CD8-positive, alpha-beta memory T cell (primary cell): ENCODE results near the gene SPTBN4. TPM values are rescaled to one million over a fixed set of nuclear protein-coding genes. Genes with fewer than 3 reads are reported as not detected.

Experiments used
- CTCF ChIA-PET: fragments of 350-600 bp; sonication (Branson Sonifier 250); formaldehyde crosslinking; loops from one replicate; lab custom pipeline; 2021; ENCODE audit warnings: antibody characterized with exemption; lab: Charles Lee
- POLR2A ChIA-PET: fragments of 350-600 bp; sonication (Branson Sonifier 250); formaldehyde crosslinking; loops from one replicate; lab custom pipeline; 2021; ENCODE audit warnings: antibody characterized with exemption; lab: Charles Lee
- DNase-seq, 5 donors: peaks; one replicate each; pipeline versions ENCODE4 v3.0.0 to v3.0.0-alpha.2; 2020 to 2022; ENCODE audit warnings: mixed read lengths in 1 of 5
- H3K27ac ChIP-seq: one replicate; pipeline ENCODE4 v1.7.0; 2013; ENCODE audit warnings: low read depth, mild to moderate bottlenecking, low read length, moderate library complexity
- H3K27me3 ChIP-seq: 2 replicates; pipeline ENCODE4 v1.7.0; 2013; ENCODE audit warnings: low read length, mild to moderate bottlenecking; ENCODE audit not compliant: insufficient read depth, poor library complexity, severe bottlenecking
- H3K36me3 ChIP-seq: 2 replicates; pipeline ENCODE4 v1.7.0; 2013; ENCODE audit warnings: mild to moderate bottlenecking, low read length, moderate library complexity; ENCODE audit not compliant: insufficient read depth
- H3K4me1 ChIP-seq: 2 replicates; pipeline ENCODE4 v1.7.0; 2013; ENCODE audit warnings: mild to moderate bottlenecking, low read length, moderate library complexity; ENCODE audit not compliant: insufficient read depth
- H3K4me3 ChIP-seq: 2 replicates; pipeline ENCODE4 v1.7.0; 2013; ENCODE audit warnings: mild to moderate bottlenecking, low read length
- H3K9me3 ChIP-seq: 2 replicates; pipeline ENCODE4 v1.7.0; 2013; ENCODE audit warnings: mild to moderate bottlenecking, low read length
- H3K27ac Mint-ChIP-seq, 8 donors: one replicate each; pipeline ENCODE4 v1.8.0; 2020 to 2021; ENCODE audit warnings: mixed read lengths in 8 of 8, mild to moderate bottlenecking in 6 of 8, inconsistent platforms in 3 of 8, moderate library complexity in 3 of 8
- H3K27me3 Mint-ChIP-seq, 2 donors: one replicate each; pipeline ENCODE4 v1.8.0; 2020 to 2021; ENCODE audit warnings: mixed read lengths in 2 of 2, mild to moderate bottlenecking in 1 of 2, moderate library complexity in 1 of 2
- H3K36me3 Mint-ChIP-seq, 3 donors: one replicate each; pipeline ENCODE4 v1.8.0; 2020 to 2021; ENCODE audit warnings: mixed read lengths in 3 of 3, inconsistent platforms in 1 of 3, mild to moderate bottlenecking in 1 of 3
- H3K4me1 Mint-ChIP-seq, 3 donors: one replicate each; pipeline ENCODE4 v1.8.0; 2020 to 2021; ENCODE audit warnings: mixed read lengths in 3 of 3, inconsistent platforms in 1 of 3, mild to moderate bottlenecking in 1 of 3
- H3K4me3 Mint-ChIP-seq, 7 donors: one replicate each; pipeline ENCODE4 v1.8.0; 2020 to 2021; ENCODE audit warnings: mixed read lengths in 7 of 7, mild to moderate bottlenecking in 6 of 7, moderate library complexity in 4 of 7, inconsistent platforms in 2 of 7
- H3K9me3 Mint-ChIP-seq, 5 donors: one replicate each; pipeline ENCODE4 v1.8.0; 2020 to 2022; ENCODE audit warnings: mixed read lengths in 5 of 5, mild to moderate bottlenecking in 3 of 5, moderate library complexity in 2 of 5, inconsistent platforms in 1 of 5
- polyA plus RNA-seq: library from polyadenylated mRNA; unstranded; fragments of 300-500 nt; fragmentation: Illumina TruSeq; gene quantifications from one replicate; pipeline ENCODE4 v1.2.3, GENCODE V29; 2021
- total RNA-seq, 2 experiments: library from RNA; stranded (reverse); gene quantifications; one replicate each; pipeline ENCODE4 v1.2.3, GENCODE V29; 2021

The SPTBN4 gene
- total and polyA plus RNA-seq, 3 experiments from 2014 or later: 0.49 to 1.2 TPM; not detected in 1

GRCh38 chr19:40576585-40577451, 110.0 kb downstream of the SPTBN4 start, which contains the start of gene SHKBP1:
Gene SHKBP1 (plus strand): TSS chr19:40576873. CDS start chr19:40576900, 27 bp downstream.
- Mint-ChIP-seq H3K4me3 (peak within 1 kb of the TSS; percentile 84 to 98 (median 87)), H3K27me3 (no peaks in the 10 kb centered on the region), H3K36me3 (peaks cover 0 to 38% (median 10%) of the 10 kb centered on the region in 3 donors), H3K4me1 (peaks cover 23 to 33% (median 24%) of the 10 kb centered on the region in 3 donors), H3K9me3 (no peaks in the 10 kb centered on the region), H3K27ac (peak within 1 kb of the TSS; percentile 79 to 98 (median 81))
- peaks cover 16% of the 10 kb centered on the region for H3K4me1 ChIP-seq
- DNase-seq: peak; percentile 91 to 96 (median 92)
- H3K27ac ChIP-seq: peak within 1 kb of the TSS; percentile 86
- POLR2A ChIA-PET: no interaction called here
- no peaks in the 10 kb centered on the region for H3K27me3 ChIP-seq
- H3K4me3 ChIP-seq: peak within 1 kb of the TSS; percentile 84
- peaks cover 9% of the 10 kb centered on the region for H3K36me3 ChIP-seq
- H3K9me3 ChIP-seq: no peaks in the 10 kb centered on the region
- CTCF ChIA-PET: interaction anchor here (1.8 kb wide), 1 partner anchor 22 kb away, joined by 5 read pairs; no protein-coding TSS in a partner anchor

GRCh38 chr19:40578442-40578908, 111.7 kb downstream of the SPTBN4 start:
- Histone ChIP-seq H3K27ac (no peak overlapping the region), H3K27me3 (no peaks in the 10 kb centered on the region), H3K4me3 (no peak overlapping the region), H3K36me3 (peaks cover 18% of the 10 kb centered on the region), H3K4me1 (peaks cover 16% of the 10 kb centered on the region), H3K9me3 (no peaks in the 10 kb centered on the region)
- Mint-ChIP-seq H3K4me3 (peak overlapping the region; percentile 84 to 98 (median 87)), H3K36me3 (peaks cover 0 to 50% (median 13%) of the 10 kb centered on the region in 3 donors), H3K27me3 (no peaks in the 10 kb centered on the region), H3K4me1 (peaks cover 23 to 33% (median 28%) of the 10 kb centered on the region in 3 donors), H3K27ac (peak overlapping the region in 6 of 8 donors; percentile 21 to 89 (median 56)), H3K9me3 (no peaks in the 10 kb centered on the region)
- CTCF ChIA-PET: interaction anchor here (0.9 to 1.2 kb wide), 2 partner anchors 24 to 114 kb away, joined by 3 to 4 read pairs; no protein-coding TSS in a partner anchor
- DNase-seq: no peak
- POLR2A ChIA-PET: no interaction called here

GRCh38 chr19:40580619-40581018, 113.8 kb downstream of the SPTBN4 start:
- CTCF ChIA-PET: no interaction called here

GRCh38 chr19:40581531-40581930, 114.7 kb downstream of the SPTBN4 start:
- no peak overlapping the region for H3K27ac ChIP-seq
- H3K27ac Mint-ChIP-seq: peak overlapping the region in 1 of 8 donors; percentile 47
- no peak overlapping the region for H3K4me3 ChIP-seq
- no peak for DNase-seq
- ChIA-PET CTCF (no interaction called here), POLR2A (no interaction called here)
- H3K36me3 ChIP-seq: peaks cover 26% of the 10 kb centered on the region
- H3K27me3 Mint-ChIP-seq: no peaks in the 10 kb centered on the region
- H3K4me1 ChIP-seq: peaks cover 16% of the 10 kb centered on the region
- H3K4me3 Mint-ChIP-seq: peak overlapping the region in 1 of 7 donors; percentile 51
- H3K36me3 Mint-ChIP-seq: peaks cover 3 to 77% (median 19%) of the 10 kb centered on the region in 3 donors
- no peaks in the 10 kb centered on the region for H3K9me3 ChIP-seq
- no peaks in the 10 kb centered on the region for H3K9me3 Mint-ChIP-seq
- H3K4me1 Mint-ChIP-seq: peaks cover 18 to 24% (median 24%) of the 10 kb centered on the region in 3 donors
- no peaks in the 10 kb centered on the region for H3K27me3 ChIP-seq

More at GRCh38 chr19:40580619-40581018, 113.8 kb downstream of the SPTBN4 start:
- no peak overlapping the region for H3K27ac ChIP-seq
- peaks cover under 1 to 69% (median 17%) of the 10 kb centered on the region in 3 donors for H3K36me3 Mint-ChIP-seq
- H3K9me3 ChIP-seq: no peaks in the 10 kb centered on the region
- H3K27me3 ChIP-seq: no peaks in the 10 kb centered on the region
- H3K4me3 Mint-ChIP-seq: no peak overlapping the region
- peaks cover 23 to 29% (median 24%) of the 10 kb centered on the region in 3 donors for H3K4me1 Mint-ChIP-seq
- DNase-seq: no peak
- H3K4me3 ChIP-seq: no peak overlapping the region
- POLR2A ChIA-PET: no interaction called here
- H3K36me3 ChIP-seq: peaks cover 25% of the 10 kb centered on the region
- H3K27ac Mint-ChIP-seq: no peak overlapping the region
- peaks cover 16% of the 10 kb centered on the region for H3K4me1 ChIP-seq
- no peaks in the 10 kb centered on the region for H3K9me3 Mint-ChIP-seq
- H3K27me3 Mint-ChIP-seq: no peaks in the 10 kb centered on the region

GRCh38 chr19:40582467-40582866, 115.7 kb downstream of the SPTBN4 start:
- POLR2A ChIA-PET: no interaction called here
- H3K36me3 Mint-ChIP-seq: peaks cover 3 to 80% (median 21%) of the 10 kb centered on the region in 3 donors
- no peaks in the 10 kb centered on the region for H3K9me3 Mint-ChIP-seq
- H3K4me1 Mint-ChIP-seq: peaks cover 16 to 23% (median 17%) of the 10 kb centered on the region in 3 donors
- CTCF ChIA-PET: no interaction called here
- peaks cover 31% of the 10 kb centered on the region for H3K36me3 ChIP-seq
- H3K4me3 ChIP-seq: no peak overlapping the region
- H3K4me3 Mint-ChIP-seq: no peak overlapping the region
- no peak for DNase-seq
- H3K27ac ChIP-seq: no peak overlapping the region
- H3K27me3 Mint-ChIP-seq: no peaks in the 10 kb centered on the region
- H3K9me3 ChIP-seq: no peaks in the 10 kb centered on the region
- peaks cover 13% of the 10 kb centered on the region for H3K4me1 ChIP-seq
- H3K27ac Mint-ChIP-seq: peak overlapping the region in 3 of 8 donors; percentile 66 to 90 (median 70)
- H3K27me3 ChIP-seq: no peaks in the 10 kb centered on the region

GRCh38 chr19:40583283-40583682, 116.5 kb downstream of the SPTBN4 start:
- Mint-ChIP-seq H3K27ac (no peak overlapping the region), H3K4me1 (peaks cover 11 to 18% (median 13%) of the 10 kb centered on the region in 3 donors), H3K36me3 (peaks cover 3 to 80% (median 21%) of the 10 kb centered on the region in 3 donors), H3K27me3 (no peaks in the 10 kb centered on the region), H3K9me3 (no peaks in the 10 kb centered on the region), H3K4me3 (no peak overlapping the region)
- ChIA-PET POLR2A (no interaction called here), CTCF (no interaction called here)
- H3K27ac ChIP-seq: no peak overlapping the region
- no peaks in the 10 kb centered on the region for H3K27me3 ChIP-seq
- peaks cover 5% of the 10 kb centered on the region for H3K4me1 ChIP-seq
- H3K9me3 ChIP-seq: no peaks in the 10 kb centered on the region
- DNase-seq: no peak
- peaks cover 31% of the 10 kb centered on the region for H3K36me3 ChIP-seq
- H3K4me3 ChIP-seq: no peak overlapping the region

GRCh38 chr19:40584007-40584406, 117.2 kb downstream of the SPTBN4 start:
- Histone ChIP-seq H3K9me3 (no peaks in the 10 kb centered on the region), H3K27ac (no peak overlapping the region), H3K27me3 (no peaks in the 10 kb centered on the region), H3K36me3 (peaks cover 31% of the 10 kb centered on the region), H3K4me1 (no peaks in the 10 kb centered on the region), H3K4me3 (no peak overlapping the region)
- Mint-ChIP-seq H3K27me3 (no peaks in the 10 kb centered on the region), H3K9me3 (no peaks in the 10 kb centered on the region), H3K4me1 (peaks cover 6 to 13% (median 8%) of the 10 kb centered on the region in 3 donors), H3K27ac (no peak overlapping the region), H3K36me3 (peaks cover 3 to 83% (median 19%) of the 10 kb centered on the region in 3 donors), H3K4me3 (peak overlapping the region in 1 of 7 donors; percentile 1)
- no peak for DNase-seq
- CTCF ChIA-PET: no interaction called here
- POLR2A ChIA-PET: no interaction called here
